ENCODE results near the gene EEF1AKMT1.

The EEF1AKMT1 gene

DNA sequence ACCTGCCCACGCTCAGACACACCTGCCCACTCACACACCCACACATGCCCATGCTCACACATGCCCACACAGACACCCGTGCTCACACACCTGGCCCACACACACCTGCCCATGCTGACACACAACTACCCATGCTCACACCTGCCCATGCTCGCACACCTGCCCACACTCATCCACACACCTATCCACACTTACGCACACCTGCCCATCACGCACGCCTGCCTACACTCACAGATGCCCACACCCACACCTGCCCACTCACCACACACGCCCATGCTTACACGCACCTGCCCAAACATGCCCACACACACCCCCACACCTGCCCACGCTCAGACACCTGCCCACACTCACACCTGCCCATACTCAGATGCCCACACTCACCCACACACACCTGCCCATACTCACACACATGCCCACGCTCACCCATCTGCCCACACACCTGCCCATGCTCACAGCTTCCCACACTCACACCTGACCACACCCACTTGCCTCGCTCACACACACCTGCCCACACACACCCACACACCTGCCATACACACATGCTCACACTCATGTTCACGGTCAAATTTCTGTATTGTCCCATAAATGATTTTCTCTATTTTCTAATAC lies 54.7 kb downstream of the EEF1AKMT1 start:
- DNase-seq (ENCODE audit: low read depth): no peak

- DNase-seq (ENCODE audit: low read depth): no peak
Observed at GRCh38 chr13:20717581-20718542, 55.9 kb downstream of the EEF1AKMT1 start.

- DNase-seq (ENCODE audit: low read depth): no peak
Observed at GRCh38 chr13:20716951-20717350, 56.8 kb downstream of the EEF1AKMT1 start.

DNA sequence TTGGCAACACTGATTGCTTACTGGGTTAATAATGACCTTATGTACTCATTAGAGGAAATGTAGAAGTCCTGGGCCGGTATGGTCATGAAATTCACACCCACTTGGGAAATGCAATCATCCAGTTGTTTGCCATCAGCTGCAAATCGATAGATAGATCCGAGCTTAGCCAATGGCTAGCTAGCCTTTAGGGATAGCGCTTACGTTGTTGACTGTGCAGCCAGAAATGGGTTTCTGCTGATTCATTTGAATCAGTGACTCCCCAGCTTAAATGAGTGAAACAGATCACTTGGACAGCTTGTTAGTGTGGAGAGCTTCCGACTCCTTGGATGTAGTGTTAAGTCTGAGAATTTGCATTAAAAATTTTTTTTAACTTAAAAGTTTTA lies 58.4 kb downstream of the EEF1AKMT1 start:
- DNase-seq (ENCODE audit: low read depth): peak; percentile 33

DNA sequence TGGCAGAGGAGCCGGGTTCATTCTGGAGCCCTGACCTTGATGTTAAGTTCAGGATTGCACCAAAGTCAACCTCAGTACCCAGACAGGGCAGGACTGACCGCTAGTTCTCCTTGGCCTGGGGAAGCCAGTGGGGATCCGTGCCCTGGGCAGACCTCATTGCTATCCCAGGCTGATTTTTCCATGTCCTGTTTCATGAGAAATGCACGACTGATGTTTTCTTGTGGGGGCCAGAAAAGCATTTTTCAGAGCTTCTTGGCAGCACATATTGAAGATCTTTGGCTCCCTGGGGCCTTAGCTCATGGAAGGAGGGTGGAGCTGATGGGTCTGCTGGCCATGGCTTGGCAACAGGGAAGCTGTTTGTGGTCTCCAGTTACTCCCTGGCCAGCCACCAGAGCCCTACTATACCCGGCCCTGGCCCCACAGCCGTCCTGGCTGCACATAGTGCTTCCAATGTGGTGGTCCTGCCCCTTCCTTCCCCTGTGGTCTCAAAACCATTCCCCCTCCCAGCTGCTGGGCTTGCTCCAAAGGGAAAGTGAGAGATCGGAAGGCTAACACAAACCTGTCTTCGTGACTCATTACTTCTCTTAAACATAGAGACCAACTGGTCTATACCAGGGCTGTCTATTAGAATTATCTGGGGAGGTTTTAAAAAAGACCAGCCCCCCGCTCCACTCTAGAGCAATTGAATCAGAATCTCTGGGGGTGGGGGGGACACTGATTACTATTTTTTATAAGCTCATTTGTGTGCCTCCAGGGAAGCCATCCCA lies 59.0 kb downstream of the EEF1AKMT1 start:
- DNase-seq (ENCODE audit: low read depth): peak; percentile 96

DNA sequence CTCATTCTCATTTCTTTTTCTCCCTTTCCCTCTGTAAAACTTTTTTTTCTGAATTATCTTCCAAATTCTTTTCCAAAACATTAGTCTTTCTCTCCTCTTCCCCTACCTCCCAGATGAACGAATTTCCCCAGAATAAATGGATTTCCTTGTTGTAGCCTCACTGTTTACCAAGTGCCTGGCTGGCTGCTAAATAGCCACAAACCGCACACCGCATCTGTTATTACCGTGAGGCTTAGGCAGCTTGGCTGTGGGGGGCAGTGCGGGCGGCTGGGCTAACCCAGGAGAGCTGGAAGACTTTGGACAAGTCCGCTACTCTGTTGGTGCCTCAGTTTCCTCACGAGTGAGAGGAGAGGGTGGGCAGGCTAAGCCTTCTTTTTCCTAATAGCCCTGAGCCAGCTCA lies 59.6 kb downstream of the EEF1AKMT1 start:
- DNase-seq (ENCODE audit: low read depth): peak; percentile 44

GRCh38 chr13:20713751-20714150 lies 60.0 kb downstream of the EEF1AKMT1 start:
- DNase-seq (ENCODE audit: low read depth): peak; percentile 60

DNA sequence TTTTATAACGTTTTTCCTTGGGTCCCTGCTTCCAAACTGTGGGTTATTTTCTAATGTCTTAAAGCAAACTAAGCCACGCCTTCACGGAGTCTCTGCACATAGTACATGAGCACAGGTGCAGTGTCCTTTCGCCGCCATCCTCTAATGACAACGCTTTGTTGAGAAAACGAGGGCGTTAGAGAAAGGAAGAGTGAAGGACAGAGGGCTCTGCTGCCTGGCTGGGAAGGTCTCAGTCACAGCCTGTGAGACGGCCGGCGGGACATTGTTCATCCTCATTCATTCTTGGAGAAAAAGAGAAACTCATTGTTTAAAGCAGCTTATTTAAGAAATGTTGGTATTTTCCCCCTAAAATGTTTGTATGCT lies 60.8 kb downstream of the EEF1AKMT1 start:
- no peak for DNase-seq (ENCODE audit: low read depth)

GRCh38 chr13:20711301-20712044 lies 62.3 kb downstream of the EEF1AKMT1 start:
- DNase-seq (ENCODE audit: low read depth): no peak

DNA sequence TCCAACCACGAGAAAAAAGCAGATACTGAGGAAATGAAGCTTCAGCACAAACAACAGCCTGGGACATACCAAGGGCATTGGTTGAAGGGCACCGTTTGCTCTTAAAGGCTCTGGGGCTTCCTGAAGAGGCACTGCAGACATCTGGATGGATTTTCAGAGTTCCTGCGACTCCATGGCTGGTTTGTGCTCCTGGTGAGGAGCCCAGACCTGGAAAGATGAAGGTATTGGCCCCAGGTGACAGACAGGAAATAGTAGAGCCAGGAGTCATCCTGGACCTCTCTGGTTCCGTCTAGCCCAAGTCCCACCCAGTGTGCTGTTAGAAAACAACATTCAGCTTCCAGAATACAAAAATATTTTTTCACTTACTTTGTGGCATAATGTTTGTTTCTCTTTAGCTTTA lies 64.0 kb downstream of the EEF1AKMT1 start:
- no peak for DNase-seq (ENCODE audit: low read depth)

DNA sequence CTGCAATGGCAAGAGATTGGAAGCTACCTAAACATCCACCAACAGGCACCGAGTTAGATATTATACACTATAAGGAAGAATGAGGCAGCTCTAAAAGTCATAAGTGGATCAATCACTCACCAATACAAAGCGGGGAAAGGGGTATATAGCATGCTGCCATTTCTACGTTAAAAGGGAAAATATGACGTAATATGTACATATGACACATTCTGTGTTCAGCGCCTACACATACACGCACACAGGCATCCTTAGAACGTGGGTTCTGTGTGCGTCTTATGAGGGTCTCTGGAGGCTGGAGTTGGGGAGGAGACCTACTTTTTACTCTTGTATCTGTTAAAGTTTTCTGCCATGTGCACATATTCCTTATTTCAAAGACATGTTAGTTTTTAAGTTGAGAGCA lies 64.4 kb downstream of the EEF1AKMT1 start:
- DNase-seq (ENCODE audit: low read depth): no peak

DNA sequence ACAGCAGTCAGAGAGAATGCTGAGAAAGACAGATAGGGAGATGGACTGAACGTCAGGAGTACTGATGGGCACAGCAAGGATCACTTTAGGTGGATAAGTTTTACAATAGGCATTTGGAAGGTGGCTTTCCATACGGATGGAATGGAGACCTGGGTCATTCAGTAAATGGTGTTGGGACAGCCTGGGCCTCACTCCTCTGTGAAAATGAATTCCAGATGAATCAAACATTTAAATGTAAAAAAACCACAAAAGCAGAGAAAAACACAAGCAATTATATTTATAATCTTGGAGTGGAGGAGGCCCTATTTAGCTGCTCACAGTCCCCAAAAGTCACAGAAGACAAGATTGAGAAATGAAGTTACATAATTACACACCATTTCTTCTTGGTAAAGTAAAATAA lies 65.5 kb downstream of the EEF1AKMT1 start:
- DNase-seq (ENCODE audit: low read depth): no peak

DNA sequence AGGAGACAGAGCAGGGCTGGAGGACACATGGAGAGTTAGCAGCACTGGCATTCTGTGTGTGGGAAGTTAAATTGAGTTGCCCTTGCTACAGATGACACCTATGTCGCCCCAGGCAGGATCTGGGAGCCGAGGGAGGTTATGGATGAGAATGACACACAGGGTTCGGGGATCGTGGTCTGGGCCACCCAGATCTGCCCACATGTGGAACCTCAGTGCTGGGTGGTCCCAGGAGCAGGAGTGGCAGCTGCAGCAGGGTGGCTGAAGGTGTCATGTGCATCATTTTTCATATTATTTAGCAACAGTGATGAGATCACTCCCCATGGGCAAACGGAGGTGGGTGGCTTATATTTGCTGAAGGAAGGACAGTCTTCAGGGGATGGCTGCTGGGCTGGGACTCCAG lies 67.1 kb downstream of the EEF1AKMT1 start:
- DNase-seq (ENCODE audit: low read depth): no peak

- DNase-seq (ENCODE audit: low read depth): no peak
Observed at GRCh38 chr13:20704459-20705069, 69.2 kb downstream of the EEF1AKMT1 start.

DNA sequence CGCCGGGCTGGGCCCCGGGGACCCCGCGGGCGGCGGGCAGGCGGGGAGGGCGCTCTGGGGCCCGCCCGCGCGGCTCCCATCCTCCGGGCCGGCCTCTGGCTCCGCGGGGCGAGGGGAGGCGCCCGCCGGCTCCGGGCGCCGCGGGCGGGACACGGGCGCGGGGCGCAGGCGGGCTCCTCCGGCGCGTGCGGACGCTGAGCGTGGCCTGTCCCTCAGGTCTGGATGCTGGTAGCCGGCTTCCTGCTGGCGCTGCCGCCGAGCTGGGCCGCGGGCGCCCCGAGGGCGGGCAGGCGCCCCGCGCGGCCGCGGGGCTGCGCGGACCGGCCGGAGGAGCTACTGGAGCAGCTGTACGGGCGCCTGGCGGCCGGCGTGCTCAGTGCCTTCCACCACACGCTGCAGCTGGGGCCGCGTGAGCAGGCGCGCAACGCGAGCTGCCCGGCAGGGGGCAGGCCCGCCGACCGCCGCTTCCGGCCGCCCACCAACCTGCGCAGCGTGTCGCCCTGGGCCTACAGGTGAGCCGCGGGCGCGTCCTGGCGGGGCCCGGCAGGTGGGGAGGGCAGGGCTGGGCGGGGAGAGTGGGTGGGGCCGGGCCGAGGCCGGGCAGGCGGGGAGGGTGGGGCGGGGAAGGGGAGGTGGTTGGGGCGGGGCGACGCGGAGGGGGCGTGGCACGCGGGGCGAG lies 69.8 kb downstream of the EEF1AKMT1 start:
- DNase-seq (ENCODE audit: low read depth): peak; percentile 50

GRCh38 chr13:20702915-20703779 lies 70.6 kb downstream of the EEF1AKMT1 start, which contains the start of gene IL17D:
TSS of gene IL17D (plus strand) at chr13:20703699. CDS start at chr13:20704002, 303 bp downstream.
- DNase-seq (ENCODE audit: low read depth): no peak

GRCh38 chr13:20702530-20702914 lies 71.2 kb downstream of the EEF1AKMT1 start:
- no peak for DNase-seq (ENCODE audit: low read depth)

DNA sequence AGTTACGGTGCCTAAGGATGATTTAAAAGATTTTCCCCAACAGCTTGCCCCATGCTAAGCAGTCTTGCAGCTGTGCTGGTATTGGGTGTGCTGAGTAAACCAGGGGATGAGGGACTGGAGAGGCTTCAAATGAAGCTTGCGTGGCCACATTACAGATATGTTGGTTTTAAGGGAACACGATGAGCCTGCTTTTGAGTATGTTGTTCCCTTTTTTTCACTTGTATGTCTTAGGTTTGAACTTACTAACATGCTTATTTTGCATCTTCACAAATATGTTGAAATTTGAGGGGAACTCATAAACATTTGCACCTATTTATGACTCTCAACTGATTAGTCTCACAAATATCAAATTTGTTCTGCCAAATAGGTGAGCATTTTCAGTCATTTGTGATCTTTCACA lies 72.3 kb downstream of the EEF1AKMT1 start:
- DNase-seq (ENCODE audit: low read depth): no peak

GRCh38 chr13:20700288-20700687 lies 73.5 kb downstream of the EEF1AKMT1 start:
- DNase-seq (ENCODE audit: low read depth): no peak

GRCh38 chr13:20699715-20700114 lies 74.0 kb downstream of the EEF1AKMT1 start:
- no peak for DNase-seq (ENCODE audit: low read depth)
